Memory B cell (primary cell): ENCODE measurements around the gene DOLPP1.

Experiments used
- ATAC-seq: fragments of 150-1000 bp; cut with Tn5 transposase; 2 replicates; pipeline ENCODE4 v1.10.0; 2021; ENCODE audit warnings: low read depth, mild to moderate bottlenecking, moderate library complexity
- DNase-seq, 2 donors: peaks; one replicate each; pipeline ENCODE4 v3.0.0; 2022; ENCODE audit warnings: low spot score in 2 of 2
- H3K27ac Mint-ChIP-seq: one replicate; pipeline ENCODE4 v1.8.0; 2022; ENCODE audit warnings: mild to moderate bottlenecking, moderate library complexity, mixed read lengths
- H3K27me3 Mint-ChIP-seq: one replicate; pipeline ENCODE4 v1.8.0; 2022; ENCODE audit warnings: mixed read lengths
- H3K36me3 Mint-ChIP-seq: one replicate; pipeline ENCODE4 v1.8.0; 2022; ENCODE audit warnings: mild to moderate bottlenecking, mixed read lengths
- H3K4me1 Mint-ChIP-seq: one replicate; pipeline ENCODE4 v1.8.0; 2022; ENCODE audit warnings: mixed read lengths
- H3K4me3 Mint-ChIP-seq: one replicate; pipeline ENCODE4 v1.8.0; 2022; ENCODE audit warnings: mild to moderate bottlenecking, moderate library complexity, mixed read lengths
- H3K9me3 Mint-ChIP-seq: one replicate; pipeline ENCODE4 v1.8.0; 2022; ENCODE audit warnings: mixed read lengths

The DOLPP1 gene

GRCh38 chr9:129139993-129140396 lies 59.1 kb downstream of the DOLPP1 start:
- Mint-ChIP-seq H3K27me3 (no peaks in the 10 kb centered on the region), H3K27ac (peak overlapping the region; percentile 93), H3K9me3 (no peaks in the 10 kb centered on the region), H3K4me3 (peak overlapping the region; percentile 86), H3K36me3 (peaks cover 5% of the 10 kb centered on the region), H3K4me1 (peaks cover 28% of the 10 kb centered on the region)
- DNase-seq: peak; percentile 62 to 81
- ATAC-seq: peak; percentile 91
